ENCODE results near the gene VSIR.

VSIR gene

GRCh38 chr10:71735709-71736569, 37.4 kb downstream of the VSIR start:
- H2AFZ ChIP-seq (ENCODE audit: low read depth, low read length): no peak overlapping the region
- ATAC-seq (ENCODE audit: insufficient read depth, low read depth) (peak; percentile 85), DNase-seq (peak; percentile 72)
- no peaks in the 10 kb centered on the region for H3K79me2 ChIP-seq (ENCODE audit: insufficient read depth, low read length)
- no peaks in the 10 kb centered on the region for H3K27me3 ChIP-seq (ENCODE audit: insufficient read depth, low read length, poor library complexity)
- H4K20me1 ChIP-seq (ENCODE audit: insufficient read depth, low read length): no peaks in the 10 kb centered on the region
- H3K4me1 ChIP-seq (ENCODE audit: insufficient read depth, low read length): peaks cover 10% of the 10 kb centered on the region
- H3K27ac ChIP-seq (ENCODE audit: low read length): peak overlapping the region; percentile 5; the same call in 1 of the 2 replicates
- no peak overlapping the region for H3K4me3 ChIP-seq (ENCODE audit: low read depth in 1 of 2, low read length in 2 of 2)
- no peak for TF ChIP-seq CTCF (IDR thresholded peaks at IDR 0.05; ENCODE audit: borderline replicate concordance, extremely low read depth, low read length, poor library complexity, severe bottlenecking)
- H3K9me3 ChIP-seq (ENCODE audit: insufficient read depth, low read length, severe bottlenecking): no peaks in the 10 kb centered on the region
- no peak overlapping the region for H3K4me2 ChIP-seq (ENCODE audit: insufficient read depth, low read length)
- H3K9ac ChIP-seq (ENCODE audit: low read depth, low read length): no peak overlapping the region
- H3K36me3 ChIP-seq (ENCODE audit: insufficient read depth, low read length): no peaks in the 10 kb centered on the region

- Histone ChIP-seq H3K27ac (ENCODE audit: low read length) (no peak overlapping the region), H3K4me2 (ENCODE audit: insufficient read depth, low read length) (no peak overlapping the region), H3K36me3 (ENCODE audit: insufficient read depth, low read length) (no peaks in the 10 kb centered on the region), H3K4me1 (ENCODE audit: insufficient read depth, low read length) (no peaks in the 10 kb centered on the region), H3K27me3 (ENCODE audit: insufficient read depth, low read length, poor library complexity) (no peaks in the 10 kb centered on the region), H3K9me3 (ENCODE audit: insufficient read depth, low read length, severe bottlenecking) (no peaks in the 10 kb centered on the region), H3K4me3 (ENCODE audit: low read depth in 1 of 2, low read length in 2 of 2) (no peak overlapping the region), H3K9ac (ENCODE audit: low read depth, low read length) (no peak overlapping the region), H4K20me1 (ENCODE audit: insufficient read depth, low read length) (no peaks in the 10 kb centered on the region), H3K79me2 (ENCODE audit: insufficient read depth, low read length) (no peaks in the 10 kb centered on the region), H2AFZ (ENCODE audit: low read depth, low read length) (no peak overlapping the region)
- no peak for DNase-seq
- TF ChIP-seq EZH2 (IDR thresholded peaks at IDR 0.05; ENCODE audit: borderline replicate concordance, low read depth, low read length, severe bottlenecking) (no peak), CTCF (IDR thresholded peaks at IDR 0.05; ENCODE audit: borderline replicate concordance, extremely low read depth, low read length, poor library complexity, severe bottlenecking) (no peak)
- ATAC-seq (ENCODE audit: insufficient read depth, low read depth): no peak
Measured at GRCh38 chr10:71734797-71735196, 38.5 kb downstream of the VSIR start.

GRCh38 chr10:71731791-71732190, 41.5 kb downstream of the VSIR start:
- ATAC-seq (ENCODE audit: insufficient read depth, low read depth): no peak
- H3K4me1 ChIP-seq (ENCODE audit: insufficient read depth, low read length): peaks cover 19% of the 10 kb centered on the region

More at GRCh38 chr10:71731791-71732190, 41.5 kb downstream of the VSIR start:
- H3K79me2 ChIP-seq (ENCODE audit: insufficient read depth, low read length): no peaks in the 10 kb centered on the region
- H3K27me3 ChIP-seq (ENCODE audit: insufficient read depth, low read length, poor library complexity): no peaks in the 10 kb centered on the region
- no peaks in the 10 kb centered on the region for H4K20me1 ChIP-seq (ENCODE audit: insufficient read depth, low read length)
- no peaks in the 10 kb centered on the region for H3K36me3 ChIP-seq (ENCODE audit: insufficient read depth, low read length)
- no peak overlapping the region for H3K27ac ChIP-seq (ENCODE audit: low read length)
- H3K9me3 ChIP-seq (ENCODE audit: insufficient read depth, low read length, severe bottlenecking): no peaks in the 10 kb centered on the region
- DNase-seq: no peak
- TF ChIP-seq EZH2 (IDR thresholded peaks at IDR 0.05; ENCODE audit: borderline replicate concordance, low read depth, low read length, severe bottlenecking) (no peak), CTCF (IDR thresholded peaks at IDR 0.05; ENCODE audit: borderline replicate concordance, extremely low read depth, low read length, poor library complexity, severe bottlenecking) (no peak)
- no peak overlapping the region for H3K4me3 ChIP-seq (ENCODE audit: low read depth in 1 of 2, low read length in 2 of 2)
- H3K9ac ChIP-seq (ENCODE audit: low read depth, low read length): no peak overlapping the region
- no peak overlapping the region for H2AFZ ChIP-seq (ENCODE audit: low read depth, low read length)
- H3K4me2 ChIP-seq (ENCODE audit: insufficient read depth, low read length): no peak overlapping the region

Data from DND-41 (cell line).